IPS-20b (cell line): ENCODE data around the gene NGB.

Source experiments
- H3K27ac ChIP-seq: one replicate; pipeline ENCODE4 v1.5.1; 2013; ENCODE audit warnings: low read length
- H3K27me3 ChIP-seq: 2 replicates; pipeline ENCODE4 v1.6.1; 2013; ENCODE audit warnings: mild to moderate bottlenecking, low read length, inconsistent platforms; ENCODE audit not compliant: insufficient read depth
- H3K36me3 ChIP-seq: 2 replicates; pipeline ENCODE4 v1.6.1; 2013; ENCODE audit warnings: low read depth, mild to moderate bottlenecking, inconsistent platforms, low read length, moderate library complexity; ENCODE audit not compliant: insufficient read depth
- H3K4me1 ChIP-seq: 2 replicates; pipeline ENCODE4 v1.6.1; 2013; ENCODE audit warnings: mild to moderate bottlenecking, control low read depth, inconsistent platforms, low read length, moderate library complexity; ENCODE audit not compliant: insufficient read depth
- H3K4me3 ChIP-seq: 2 replicates; pipeline ENCODE4 v1.5.1; 2013; ENCODE audit warnings: mild to moderate bottlenecking, low read length, inconsistent platforms
- H3K9ac ChIP-seq: 2 replicates; pipeline ENCODE4 v1.6.1; 2013; ENCODE audit warnings: low read depth, mild to moderate bottlenecking, inconsistent platforms, low read length, moderate library complexity
- H3K9me3 ChIP-seq: 2 replicates; pipeline ENCODE4 v1.6.1; 2013; ENCODE audit warnings: mild to moderate bottlenecking, low read depth, low read length, inconsistent platforms; ENCODE audit not compliant: insufficient read depth

Gene NGB

DNA sequence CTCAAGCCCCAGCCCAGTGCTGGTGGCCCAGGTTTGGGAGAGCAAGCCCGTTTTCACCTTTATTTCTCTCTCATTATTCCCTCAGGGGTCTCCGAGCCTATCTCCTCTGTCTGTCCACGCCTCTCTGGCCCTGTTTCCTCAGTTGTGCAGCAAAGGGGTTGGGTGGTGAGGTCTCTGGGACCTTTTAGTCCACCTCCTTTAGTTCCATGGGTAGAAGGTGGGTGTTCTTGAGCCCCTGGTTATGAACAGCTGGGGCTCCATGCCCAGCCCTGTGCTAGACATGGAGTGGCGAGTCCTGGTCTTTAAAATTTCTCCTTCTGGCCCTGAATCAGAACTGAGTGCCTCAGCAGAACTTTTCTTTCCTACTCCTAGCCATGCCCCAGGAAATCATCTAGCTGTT, 1.3 kb upstream of the NGB start:
- Histone ChIP-seq H3K4me1 (no peaks in the 10 kb centered on the region), H3K36me3 (peaks cover 5% of the 10 kb centered on the region; the same call in 1 of the 2 replicates), H3K9ac (no peak overlapping the region), H3K9me3 (no peaks in the 10 kb centered on the region; the same call in 1 of the 2 replicates), H3K27ac (no peak overlapping the region), H3K4me3 (no peak overlapping the region), H3K27me3 (peaks cover 68% of the 10 kb centered on the region)

DNA sequence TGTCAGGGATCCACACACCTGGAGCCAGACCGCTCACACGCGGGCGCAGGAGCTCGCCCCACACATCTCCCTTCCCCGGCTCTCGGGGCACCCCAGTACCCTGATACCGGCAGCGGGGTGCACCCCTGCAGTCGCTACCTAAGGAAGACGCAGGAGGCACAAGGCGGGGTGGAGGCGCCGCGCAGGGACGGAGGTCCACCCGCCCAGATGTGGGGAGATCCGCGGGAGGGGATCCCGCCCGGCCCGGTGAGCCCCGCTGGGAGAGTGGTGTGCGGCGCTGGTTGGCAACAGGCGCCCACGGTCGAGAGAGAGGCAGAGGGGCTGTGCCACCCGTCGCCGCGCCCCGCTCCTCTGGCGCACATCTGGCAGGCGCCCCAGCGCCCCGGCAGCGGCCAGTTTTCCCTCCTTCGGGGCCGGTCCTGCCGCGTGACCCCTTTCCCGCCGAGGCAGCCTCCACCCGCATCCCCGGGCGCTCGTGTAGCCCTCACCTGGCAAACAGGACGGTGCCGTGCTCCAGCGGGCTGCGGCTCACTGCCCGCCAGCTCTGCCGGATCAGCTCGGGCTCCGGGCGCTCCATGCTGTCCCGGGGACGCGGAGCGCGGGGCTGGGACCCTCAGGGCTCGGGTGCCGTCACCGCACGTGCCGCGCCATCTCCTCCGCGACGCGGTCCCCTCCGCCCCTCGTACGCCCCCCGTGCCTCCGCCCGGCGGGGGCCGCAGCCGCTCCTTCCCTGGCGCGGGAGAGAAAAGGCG, 469 bp downstream of the NGB start:
- no peaks in the 10 kb centered on the region for H3K36me3 ChIP-seq
- peaks cover 72% of the 10 kb centered on the region for H3K27me3 ChIP-seq
- no peak overlapping the region for H3K9ac ChIP-seq
- no peaks in the 10 kb centered on the region for H3K4me1 ChIP-seq
- no peaks in the 10 kb centered on the region; the same call in 1 of the 2 replicates for H3K9me3 ChIP-seq
- peak overlapping the region; percentile 54; the same call in 1 of the 2 replicates for H3K4me3 ChIP-seq
- H3K27ac ChIP-seq: no peak overlapping the region

DNA sequence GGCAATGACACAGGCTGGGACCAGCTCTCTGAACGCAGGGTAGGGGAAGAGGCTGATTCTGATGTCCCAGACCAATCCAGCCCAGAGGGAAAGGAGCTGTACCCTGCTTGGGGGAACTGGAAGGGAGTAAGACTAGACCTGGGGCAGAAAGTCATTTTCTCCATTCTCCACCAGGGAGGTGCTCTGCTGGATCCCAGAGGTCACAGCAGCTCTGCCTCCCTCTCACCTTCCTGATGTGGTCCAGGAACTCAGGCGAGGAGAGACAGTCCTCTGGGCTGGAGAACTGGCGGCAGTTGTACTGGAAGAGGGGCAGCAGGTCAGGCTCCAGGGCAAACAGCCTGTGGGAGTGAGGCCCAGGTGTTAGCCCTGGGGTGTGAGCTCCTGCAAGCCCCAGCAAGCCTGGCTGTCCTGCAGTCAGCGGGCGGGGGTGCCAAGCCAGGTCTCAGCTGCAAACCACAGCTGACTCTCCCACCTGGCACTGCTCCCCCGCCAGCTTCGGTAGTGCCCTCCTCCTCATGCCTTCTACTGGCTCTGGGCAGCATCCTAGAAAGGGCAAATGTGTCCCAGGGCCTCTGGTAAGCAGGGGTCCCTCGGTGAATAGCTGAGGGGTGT, 1.9 kb downstream of the NGB start:
- Histone ChIP-seq H3K9ac (no peak overlapping the region), H3K36me3 (no peaks in the 10 kb centered on the region), H3K27ac (no peak overlapping the region), H3K4me3 (no peak overlapping the region), H3K9me3 (no peaks in the 10 kb centered on the region; the same call in 1 of the 2 replicates), H3K27me3 (peaks cover 72% of the 10 kb centered on the region), H3K4me1 (no peaks in the 10 kb centered on the region)

DNA sequence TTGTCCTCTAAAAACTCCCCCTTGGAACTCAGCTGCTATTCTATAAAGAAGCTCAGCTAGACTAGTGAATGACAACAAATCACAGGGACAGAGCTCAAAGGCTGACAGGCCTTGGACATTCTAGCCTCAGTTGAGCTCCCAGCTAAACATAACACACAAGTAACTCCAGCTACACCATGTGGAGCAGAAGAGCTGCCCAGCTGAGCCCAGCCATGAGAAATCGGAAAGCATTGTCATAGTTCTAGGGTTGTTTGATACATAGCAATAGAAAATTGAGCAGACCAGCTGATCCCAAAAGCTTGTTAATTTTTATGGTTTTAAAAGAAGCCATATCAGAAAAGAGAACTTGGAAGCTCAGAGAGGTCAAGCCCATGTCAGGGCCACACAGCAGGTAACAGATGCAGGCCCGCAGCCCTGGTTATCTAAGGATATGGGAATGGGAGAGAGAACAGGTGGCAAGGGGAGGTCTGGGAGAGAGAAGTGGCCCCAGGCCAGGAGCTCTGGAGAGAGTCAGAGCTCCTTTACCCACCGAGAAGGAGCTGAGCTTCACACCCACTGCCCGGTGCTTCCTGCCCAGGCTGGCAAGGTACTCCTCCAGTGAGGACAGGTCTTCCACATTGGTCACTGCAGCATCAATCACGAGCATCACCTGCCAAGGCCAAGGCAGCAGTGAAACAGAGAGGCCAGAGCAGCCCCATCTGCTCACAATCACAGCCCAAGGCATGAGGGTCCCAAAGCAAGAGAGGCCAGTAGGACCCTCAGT, 2.9 kb downstream of the NGB start:
- Histone ChIP-seq H3K9ac (no peak overlapping the region), H3K27ac (no peak overlapping the region), H3K27me3 (peaks cover 62% of the 10 kb centered on the region), H3K36me3 (no peaks in the 10 kb centered on the region), H3K4me1 (no peaks in the 10 kb centered on the region), H3K4me3 (no peak overlapping the region), H3K9me3 (no peaks in the 10 kb centered on the region; the same call in 1 of the 2 replicates)

DNA sequence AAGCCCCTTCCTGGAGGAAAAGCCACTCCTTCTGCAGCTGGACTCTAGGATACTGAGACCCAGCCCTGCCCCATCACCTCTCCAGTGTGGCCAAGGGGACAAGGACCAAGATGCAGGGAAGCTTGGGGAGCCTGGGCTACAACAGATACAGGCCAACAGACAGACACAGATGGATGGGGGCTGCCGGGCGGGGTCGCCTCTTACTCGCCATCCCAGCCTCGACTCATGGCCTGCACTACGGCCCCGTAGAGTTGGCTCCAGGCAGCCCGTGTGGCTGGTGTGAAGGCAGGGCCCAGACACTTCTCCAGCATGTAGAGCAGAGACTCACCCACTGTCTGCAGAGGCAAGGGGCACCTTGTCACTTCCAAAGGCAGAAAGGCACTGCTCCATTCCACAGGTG, 4.7 kb downstream of the NGB start:
- no peaks in the 10 kb centered on the region for H3K36me3 ChIP-seq
- no peak overlapping the region for H3K27ac ChIP-seq
- H3K9ac ChIP-seq: no peak overlapping the region
- no peaks in the 10 kb centered on the region; the same call in 1 of the 2 replicates for H3K9me3 ChIP-seq
- H3K4me3 ChIP-seq: no peak overlapping the region
- peaks cover 45% of the 10 kb centered on the region for H3K27me3 ChIP-seq
- no peaks in the 10 kb centered on the region for H3K4me1 ChIP-seq

DNA sequence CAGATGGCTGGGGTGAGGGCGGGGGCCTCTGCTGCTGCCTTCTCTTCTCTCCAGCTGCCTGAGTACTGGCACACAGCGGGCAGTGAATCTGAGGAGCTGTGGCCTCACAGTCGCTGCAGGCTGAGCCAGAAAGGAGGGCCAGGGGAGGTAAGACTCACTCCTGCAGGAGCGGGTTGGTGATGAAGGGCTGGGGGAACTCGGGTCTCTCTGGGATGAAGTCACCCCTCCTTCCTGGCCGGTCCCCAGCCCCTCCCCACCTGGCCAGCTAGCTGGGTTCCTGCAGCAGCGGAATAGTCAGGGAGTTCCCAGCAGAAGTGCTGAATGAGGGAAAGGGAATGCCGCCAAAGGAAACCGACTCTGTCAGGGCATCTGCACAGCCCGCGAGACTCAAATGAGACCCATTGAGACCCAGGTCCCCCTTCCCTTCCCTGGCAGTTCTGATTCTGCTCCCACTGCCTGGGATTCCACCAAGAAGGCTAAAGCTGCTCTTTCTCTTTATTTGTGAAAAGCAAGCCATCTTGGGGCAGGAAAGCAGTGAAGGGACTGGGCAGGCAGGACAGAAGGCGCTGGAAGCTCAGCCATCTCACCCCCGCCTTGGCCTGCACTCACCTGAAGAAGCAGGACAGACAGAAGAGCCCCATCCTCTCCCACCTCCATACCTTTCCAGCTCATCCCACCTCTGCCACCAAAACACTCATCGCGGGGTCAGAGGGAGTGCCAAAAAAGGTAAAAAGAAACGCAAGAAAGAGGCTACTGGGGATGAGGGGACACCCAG, 5.3 kb downstream of the NGB start:
- no peak overlapping the region for H3K9ac ChIP-seq
- no peaks in the 10 kb centered on the region for H3K36me3 ChIP-seq
- H3K27me3 ChIP-seq: peaks cover 39% of the 10 kb centered on the region
- no peak overlapping the region for H3K27ac ChIP-seq
- H3K9me3 ChIP-seq: no peaks in the 10 kb centered on the region; the same call in 1 of the 2 replicates
- no peak overlapping the region for H3K4me3 ChIP-seq
- H3K4me1 ChIP-seq: no peaks in the 10 kb centered on the region

DNA sequence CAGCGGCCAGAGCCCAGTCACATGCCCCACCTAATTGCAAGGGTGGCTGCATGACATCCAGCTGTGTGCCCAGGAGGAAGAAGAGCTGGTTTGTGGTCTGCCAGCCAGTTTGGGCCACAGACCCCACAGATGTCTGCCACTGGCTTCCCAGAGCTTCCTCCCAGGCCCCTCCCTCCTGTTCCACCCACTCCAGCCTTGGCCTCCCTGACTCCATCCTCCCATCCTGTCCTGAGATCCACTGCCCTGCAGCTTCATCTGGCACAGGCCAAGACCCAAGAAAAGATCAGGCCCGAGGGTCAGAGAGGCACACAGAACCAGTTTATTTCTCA, 5.9 kb downstream of the NGB start:
- peaks cover 33% of the 10 kb centered on the region for H3K27me3 ChIP-seq
- H3K36me3 ChIP-seq: no peaks in the 10 kb centered on the region
- no peaks in the 10 kb centered on the region for H3K4me1 ChIP-seq
- no peak overlapping the region for H3K9ac ChIP-seq
- H3K9me3 ChIP-seq: no peaks in the 10 kb centered on the region; the same call in 1 of the 2 replicates
- H3K27ac ChIP-seq: no peak overlapping the region
- H3K4me3 ChIP-seq: no peak overlapping the region

DNA sequence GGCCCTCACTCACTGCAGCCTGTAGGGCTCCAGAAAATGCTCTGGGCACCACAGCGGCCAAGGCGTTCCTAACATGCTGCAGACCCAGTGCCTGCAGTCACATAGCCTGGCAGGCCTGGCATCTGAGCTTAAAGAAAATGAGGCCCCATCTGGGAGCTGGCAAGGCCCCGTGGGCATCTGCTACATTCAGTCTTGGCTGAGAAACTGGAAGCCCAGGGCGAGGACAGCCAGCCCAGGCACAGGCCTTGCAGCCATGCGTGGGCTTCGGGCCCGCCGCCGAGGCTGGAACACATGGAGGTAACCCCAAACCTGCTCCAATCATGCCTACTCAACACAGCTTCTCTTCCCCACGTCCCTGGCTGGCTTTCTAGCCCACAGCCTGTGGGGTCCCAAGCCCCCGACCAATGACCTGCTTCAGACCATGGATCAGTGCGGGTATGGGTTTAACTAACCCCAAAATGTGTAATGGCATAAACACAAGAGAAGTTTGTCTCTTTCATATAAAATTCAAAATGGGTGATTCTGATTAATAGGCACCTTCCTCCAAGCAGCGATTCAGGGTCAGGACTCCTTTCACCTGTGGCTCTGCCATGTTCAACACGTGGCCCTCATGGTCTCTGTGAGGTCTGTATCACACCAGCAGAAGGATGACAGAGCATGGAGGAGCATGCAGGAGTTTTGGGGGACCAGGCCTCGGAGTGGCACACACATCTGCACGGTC, 6.4 kb downstream of the NGB start:
- no peaks in the 10 kb centered on the region; the same call in 1 of the 2 replicates for H3K9me3 ChIP-seq
- H3K36me3 ChIP-seq: no peaks in the 10 kb centered on the region
- H3K4me1 ChIP-seq: no peaks in the 10 kb centered on the region
- no peak overlapping the region for H3K27ac ChIP-seq
- no peak overlapping the region for H3K4me3 ChIP-seq
- H3K27me3 ChIP-seq: peaks cover 28% of the 10 kb centered on the region
- H3K9ac ChIP-seq: no peak overlapping the region

DNA sequence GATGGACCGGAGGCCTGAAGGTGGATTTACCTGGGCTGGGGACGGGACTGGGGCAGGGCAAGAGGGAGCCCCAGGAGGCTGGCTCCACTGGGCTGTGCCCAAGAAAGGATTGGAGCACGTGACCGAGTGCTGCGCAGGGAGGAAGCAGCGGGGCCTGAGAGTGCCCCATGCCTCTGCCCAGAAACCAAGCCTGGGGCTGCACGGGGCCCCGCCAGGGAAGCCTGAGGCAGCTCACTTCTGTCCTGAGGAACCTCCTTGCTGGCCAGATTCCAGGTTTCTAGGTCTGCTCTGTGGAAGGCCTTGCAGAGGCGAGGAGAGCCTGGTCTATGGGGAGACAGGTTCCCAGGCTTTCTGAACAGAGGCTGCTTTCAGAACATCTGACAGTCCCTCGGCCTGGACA, 10.4 kb downstream of the NGB start:
- Histone ChIP-seq H3K27ac (no peak overlapping the region), H3K4me1 (no peaks in the 10 kb centered on the region), H3K9me3 (no peaks in the 10 kb centered on the region), H3K4me3 (no peak overlapping the region), H3K9ac (no peak overlapping the region), H3K36me3 (no peaks in the 10 kb centered on the region), H3K27me3 (no peaks in the 10 kb centered on the region)

DNA sequence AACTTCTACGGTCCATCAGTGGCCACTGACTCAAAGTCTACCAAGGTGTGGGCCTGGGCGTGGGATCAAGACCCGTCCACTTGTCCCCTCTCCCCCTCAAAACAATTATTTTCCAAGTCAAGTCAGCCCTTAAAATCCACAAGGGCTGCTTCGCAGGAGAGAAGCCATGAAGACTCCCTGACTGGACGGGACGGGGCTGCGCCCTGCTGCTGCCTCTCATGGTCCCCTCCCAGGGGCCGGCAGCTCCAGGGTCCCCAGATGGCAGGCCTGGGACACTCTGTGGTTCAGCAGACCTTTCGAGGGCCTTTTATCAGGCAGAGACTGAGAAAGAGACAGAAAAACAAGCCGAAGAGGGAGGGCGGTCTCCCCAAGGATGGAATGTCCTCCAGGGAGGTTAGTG, 10.8 kb downstream of the NGB start:
- no peaks in the 10 kb centered on the region for H3K4me1 ChIP-seq
- no peaks in the 10 kb centered on the region for H3K27me3 ChIP-seq
- H3K36me3 ChIP-seq: no peaks in the 10 kb centered on the region
- H3K9ac ChIP-seq: no peak overlapping the region
- H3K4me3 ChIP-seq: no peak overlapping the region
- H3K9me3 ChIP-seq: no peaks in the 10 kb centered on the region
- H3K27ac ChIP-seq: no peak overlapping the region
